22Rv1 (cell line): ENCODE measurements around the gene POU2F3.
"Not testable (repeated sequence)": the region's sequence is repeated elsewhere in the genome, so short reads cannot be mapped to it uniquely, and the experiment has no call there.

Experiments
- H3K27ac ChIP-seq: fragments of 450-650 bp; 2 replicates; pipeline ENCODE4 v1.5.1; 2017
- ZFX ChIP-seq: fragments of 450-650 bp; IDR thresholded peaks from 2 replicates; pipeline ENCODE4 v1.6.1; 2017; ENCODE audit warnings: antibody characterized with exemption, borderline replicate concordance
- TF ChIP-seq, protein P1 (sequence below): fragments of 450-650 bp; IDR thresholded peaks from 2 replicates; pipeline ENCODE4 v1.5.1; 2017; ENCODE audit warnings: mild to moderate bottlenecking

POU2F3 gene

DNA sequence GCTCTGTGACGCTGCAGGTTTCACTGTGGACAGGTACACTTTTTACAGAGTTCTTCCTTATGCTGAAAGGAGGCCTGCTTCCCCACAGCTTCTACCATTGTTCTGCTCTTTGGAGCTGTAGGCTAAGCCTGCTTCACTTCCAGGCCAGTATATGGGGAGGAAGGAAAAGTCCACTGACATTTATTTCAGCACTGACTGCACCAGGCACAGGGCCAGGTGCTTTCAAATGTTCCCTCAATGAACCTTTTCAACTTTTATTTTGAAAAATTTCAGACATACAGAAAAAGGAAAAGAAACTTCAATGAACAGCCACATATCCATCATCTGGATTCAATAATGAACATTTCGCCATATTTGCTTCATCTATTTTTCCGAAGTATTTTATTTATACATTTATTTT, 22.0 kb downstream of the POU2F3 start:
- TF ChIP-seq, protein P1, sequence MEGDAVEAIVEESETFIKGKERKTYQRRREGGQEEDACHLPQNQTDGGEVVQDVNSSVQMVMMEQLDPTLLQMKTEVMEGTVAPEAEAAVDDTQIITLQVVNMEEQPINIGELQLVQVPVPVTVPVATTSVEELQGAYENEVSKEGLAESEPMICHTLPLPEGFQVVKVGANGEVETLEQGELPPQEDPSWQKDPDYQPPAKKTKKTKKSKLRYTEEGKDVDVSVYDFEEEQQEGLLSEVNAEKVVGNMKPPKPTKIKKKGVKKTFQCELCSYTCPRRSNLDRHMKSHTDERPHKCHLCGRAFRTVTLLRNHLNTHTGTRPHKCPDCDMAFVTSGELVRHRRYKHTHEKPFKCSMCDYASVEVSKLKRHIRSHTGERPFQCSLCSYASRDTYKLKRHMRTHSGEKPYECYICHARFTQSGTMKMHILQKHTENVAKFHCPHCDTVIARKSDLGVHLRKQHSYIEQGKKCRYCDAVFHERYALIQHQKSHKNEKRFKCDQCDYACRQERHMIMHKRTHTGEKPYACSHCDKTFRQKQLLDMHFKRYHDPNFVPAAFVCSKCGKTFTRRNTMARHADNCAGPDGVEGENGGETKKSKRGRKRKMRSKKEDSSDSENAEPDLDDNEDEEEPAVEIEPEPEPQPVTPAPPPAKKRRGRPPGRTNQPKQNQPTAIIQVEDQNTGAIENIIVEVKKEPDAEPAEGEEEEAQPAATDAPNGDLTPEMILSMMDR, result no peak
- TF ChIP-seq ZFX, result no peak
- H3K27ac ChIP-seq, result no peak overlapping the region

DNA sequence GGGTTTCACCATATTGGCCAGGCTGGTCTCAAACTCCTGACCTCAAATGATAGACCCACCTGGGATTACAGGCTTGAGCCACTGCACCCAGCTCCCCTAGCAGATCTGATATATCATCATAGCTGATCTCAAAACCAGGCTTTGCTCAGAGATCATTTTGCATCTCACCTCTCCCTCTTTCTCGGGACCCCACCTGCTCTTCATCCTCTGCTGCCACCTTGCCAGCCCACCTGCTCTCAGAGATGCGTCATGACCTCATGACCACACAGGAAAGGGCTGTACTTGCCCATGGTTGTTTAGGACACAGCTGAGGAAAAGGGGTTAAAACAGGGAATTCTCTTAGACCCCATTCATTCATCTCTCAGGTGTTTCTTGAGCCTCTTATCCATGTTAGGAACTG, 27.4 kb downstream of the POU2F3 start:
- no peak for TF ChIP-seq ZFX
- no peak overlapping the region for H3K27ac ChIP-seq

GRCh38 chr11:120268686-120269085, 28.7 kb downstream of the POU2F3 start:
- no peak overlapping the region for H3K27ac ChIP-seq

DNA sequence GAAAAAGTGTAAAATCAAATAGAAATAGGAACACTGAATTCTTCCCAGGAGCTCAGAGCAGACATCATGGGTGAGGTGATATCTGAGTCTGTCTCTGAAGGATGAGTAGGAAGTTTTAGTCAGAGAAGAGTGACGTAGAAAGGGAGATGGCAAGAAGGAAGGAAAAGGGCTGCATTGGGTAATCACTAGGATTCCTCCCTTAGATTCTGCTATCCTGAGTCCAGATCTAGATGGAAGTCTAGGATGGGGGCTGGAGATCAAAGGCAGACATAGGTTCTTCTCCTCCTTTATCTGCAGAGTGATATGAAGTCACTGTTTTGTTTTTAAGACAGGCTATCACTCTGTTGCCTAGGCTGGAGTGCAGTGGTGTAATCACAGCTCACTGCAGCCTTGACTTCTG, 30.4 kb downstream of the POU2F3 start:
- TF ChIP-seq, protein P1, result no peak
- H3K27ac ChIP-seq, result no peak overlapping the region

More at GRCh38 chr11:120268686-120269085, 28.7 kb downstream of the POU2F3 start:
- no peak for TF ChIP-seq ZFX
- TF ChIP-seq, protein P1, result no peak

DNA sequence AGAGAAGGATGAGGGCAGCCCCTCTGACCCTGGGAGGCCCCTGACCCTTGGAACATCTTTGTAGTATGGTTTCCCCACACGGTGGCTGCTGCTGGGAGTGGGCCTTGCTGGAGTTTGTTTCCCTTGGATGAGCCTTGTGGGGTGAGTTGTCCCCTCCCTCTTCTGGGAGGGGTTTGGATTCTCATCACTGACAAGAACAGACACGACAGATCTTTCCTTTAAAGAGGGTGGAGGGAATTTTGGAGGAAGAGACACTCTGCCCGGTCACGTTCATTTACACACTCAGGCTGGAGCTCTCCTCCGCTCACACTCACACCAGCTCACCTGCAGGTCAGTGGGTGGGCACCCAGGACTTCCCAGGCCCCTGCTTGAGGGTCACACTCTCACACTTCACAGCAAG, 31.7 kb downstream of the POU2F3 start:
- no peak overlapping the region for H3K27ac ChIP-seq
- TF ChIP-seq, protein P1, result no peak
- TF ChIP-seq ZFX, result no peak

DNA sequence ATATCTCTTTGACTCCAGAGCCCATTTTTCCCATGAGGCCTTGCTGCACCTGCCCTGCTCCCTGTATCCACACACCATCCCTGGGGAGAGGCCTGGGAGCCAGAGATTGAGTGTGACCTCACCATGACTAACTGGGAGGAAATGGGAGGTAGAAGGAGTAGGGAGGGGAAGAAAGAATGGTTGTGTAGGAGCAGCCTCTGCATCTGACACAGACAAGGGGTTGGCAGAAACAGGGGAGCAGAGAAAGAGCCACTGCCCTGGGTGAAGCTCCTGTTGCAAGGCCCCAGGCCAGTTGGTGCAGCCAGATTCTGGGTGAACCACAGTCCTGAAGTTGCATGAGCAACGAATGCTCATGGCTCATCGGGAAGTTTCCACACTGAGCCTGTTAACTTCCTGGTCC, 32.4 kb downstream of the POU2F3 start:
- TF ChIP-seq, protein P1, result no peak
- no peak for TF ChIP-seq ZFX
- H3K27ac ChIP-seq, result no peak overlapping the region

GRCh38 chr11:120273432-120273831, 33.5 kb downstream of the POU2F3 start:
- no peak overlapping the region for H3K27ac ChIP-seq
- TF ChIP-seq, protein P1, result no peak

DNA sequence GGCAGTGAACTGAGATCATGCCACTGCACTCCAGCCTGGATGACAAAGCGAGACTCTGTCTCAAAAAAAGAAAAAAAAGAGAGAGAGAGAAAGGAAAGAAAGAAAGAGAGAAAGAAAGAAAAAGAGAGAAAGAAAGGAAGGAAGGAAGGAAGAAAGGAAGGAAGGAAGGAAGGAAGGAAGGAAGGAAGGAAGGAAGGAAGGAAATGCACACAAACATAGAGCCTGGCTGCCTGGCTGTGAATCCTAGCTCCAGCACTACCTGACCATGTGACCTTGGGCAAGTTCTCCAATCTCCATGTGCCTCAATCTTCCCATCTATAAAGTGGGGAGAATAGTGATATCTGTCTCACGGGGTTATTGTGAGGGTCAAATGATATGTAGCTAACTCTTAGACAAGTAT, 34.0 kb downstream of the POU2F3 start:
- H3K27ac ChIP-seq, result not testable (repeated sequence)

DNA sequence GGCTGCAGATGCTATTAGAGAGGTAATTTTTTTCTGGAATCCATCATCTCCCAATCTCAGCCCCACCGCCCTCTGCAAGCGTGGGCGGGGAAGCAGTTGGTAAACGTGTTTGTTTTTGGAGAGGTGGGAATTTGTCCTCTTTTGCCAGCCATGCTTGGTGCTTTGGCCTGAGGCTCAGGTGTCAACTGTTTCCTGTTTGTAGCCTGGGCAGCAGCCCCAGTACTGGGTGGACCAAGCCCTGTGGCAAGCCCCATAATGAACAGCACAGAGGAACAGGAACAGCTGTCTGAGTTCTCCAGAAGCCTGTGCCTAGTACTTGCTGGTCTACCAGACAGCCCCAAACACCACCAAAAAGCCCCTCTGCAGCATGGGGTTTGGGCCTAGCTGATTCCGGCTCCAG, 39.6 kb downstream of the POU2F3 start:
- H3K27ac ChIP-seq, result no peak overlapping the region
- TF ChIP-seq ZFX, result no peak
- TF ChIP-seq, protein P1, result no peak
